GM12892 (cell line): ENCODE data around the gene VIPAS39.

Experiments
- POLR2A ChIP-seq: IDR thresholded peaks from 2 replicates; pipeline ENCODE4 v1.6.1; 2011; ENCODE audit warnings: low read depth, low read length, control low read depth
- POLR2AphosphoS5 ChIP-seq: IDR thresholded peaks from 2 replicates; pipeline ENCODE4 v1.6.1; 2011; ENCODE audit warnings: low read depth, low read length, control low read depth
- TAF1 ChIP-seq: IDR thresholded peaks from 2 replicates; pipeline ENCODE4 v1.6.1; 2011; ENCODE audit warnings: low read depth, mild to moderate bottlenecking, control low read depth, low read length, borderline replicate concordance

GRCh38 chr14:77455966-77456640 is 1.3 kb downstream of the VIPAS39 start:
- no peak for TF ChIP-seq POLR2A
- no peak for TF ChIP-seq POLR2AphosphoS5
- no peak for TF ChIP-seq TAF1
